Measurements from ENCODE around the gene TRMT5. TPM values are rescaled to one million over a fixed set of nuclear protein-coding genes. Genes with fewer than 3 reads are reported as not detected.

TRMT5 gene
- total and polyA plus RNA-seq, 2 of the 8 experiments (the other 6 are each of a cell fraction or from before 2014, with no cell fraction given): 4.3 to 24.2 TPM

DNA sequence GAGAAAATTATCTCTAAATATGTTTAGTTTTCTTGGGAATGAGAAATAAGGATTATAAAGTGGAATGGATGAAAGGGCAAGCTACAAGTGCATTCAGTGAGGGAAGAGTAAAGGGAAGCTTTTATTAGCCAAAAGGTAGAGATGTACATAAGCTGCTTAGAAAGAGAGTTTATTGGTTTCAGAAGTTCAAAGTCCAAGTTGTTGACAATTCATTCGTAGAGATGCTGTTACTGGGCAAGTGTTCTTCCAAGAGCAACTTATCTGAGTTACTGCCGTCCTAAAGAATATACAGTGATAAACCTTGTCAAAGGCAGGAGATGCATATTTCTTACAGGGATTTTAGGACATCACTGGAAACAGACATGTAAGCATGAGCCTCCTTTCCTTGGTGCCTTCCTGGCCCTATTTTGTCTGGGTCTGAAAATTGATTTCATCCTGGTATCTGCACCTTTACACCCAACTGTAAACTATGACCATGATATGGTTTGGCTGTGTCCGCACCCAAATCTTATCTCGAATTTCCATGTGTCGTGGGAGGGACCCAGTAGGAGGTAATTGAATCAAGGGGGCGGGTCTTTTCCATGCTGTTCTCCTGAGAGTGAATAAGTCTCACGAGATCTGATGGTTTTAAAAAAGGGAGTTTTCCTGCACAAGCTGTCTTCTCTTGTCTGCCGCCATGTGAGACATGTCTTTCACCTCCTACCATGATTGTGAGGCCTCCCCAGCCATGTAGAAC is 46.8 kb downstream of the TRMT5 start:
- H3K4me2 ChIP-seq (ENCODE audit: insufficient read depth in 1 of 2, low read depth in 2 of 2, low read length in 2 of 2): no peak overlapping the region
- POLR2A ChIA-PET (ENCODE audit: partially characterized antibody): interaction anchor here (1.2 kb wide), 1 partner anchor 9 kb away, joined by 3 read pairs; no protein-coding TSS in a partner anchor
- H3K4ac ChIP-seq (replicated peaks; ENCODE audit: insufficient read length, low read depth, low read length): no peak overlapping the region
- no peaks in the 10 kb centered on the region for H3K27me3 ChIP-seq (replicated peaks in 1 of 4; ENCODE audit: control insufficient read depth in 3 of 4, extremely low read depth in 1 of 4, insufficient read depth in 3 of 4, low read length in 3 of 4)
- no peak overlapping the region for H2BK15ac ChIP-seq (ENCODE audit: low read length)
- H4K8ac ChIP-seq (ENCODE audit: extremely low read depth, insufficient read depth, low read length): no peak overlapping the region
- H3K79me1 ChIP-seq (ENCODE audit: low read depth, low read length): no peaks in the 10 kb centered on the region
- H3K23ac ChIP-seq (ENCODE audit: insufficient read length): no peak overlapping the region
- no peak overlapping the region for H2BK5ac ChIP-seq (ENCODE audit: low read depth, low read length)
- H3K36me3 ChIP-seq (ENCODE audit: control insufficient read depth in 2 of 4, insufficient read depth in 4 of 4, low read length in 3 of 4): no peaks in the 10 kb centered on the region
- H3K27ac ChIP-seq (ENCODE audit: low read depth, low read length): no peak overlapping the region
- no peak overlapping the region for H2BK20ac ChIP-seq (ENCODE audit: low read length)
- no peak overlapping the region for H4K91ac ChIP-seq (replicated peaks; ENCODE audit: insufficient read length, low read length)
- CTCF ChIA-PET (ENCODE audit: partially characterized antibody): interaction anchor here (1.0 kb wide), 1 partner anchor 11 kb away, joined by 3 read pairs; no protein-coding TSS in a partner anchor
- H2BK12ac ChIP-seq (ENCODE audit: low read depth, low read length): no peak overlapping the region
- H3K79me2 ChIP-seq (ENCODE audit: control insufficient read depth in 1 of 2, insufficient read depth in 2 of 2, low read length in 2 of 2): no peaks in the 10 kb centered on the region
- WGBS, 2 experiments (ENCODE audit: extremely low coverage in 1 of 2, insufficient coverage in 1 of 2, insufficient read length in 1 of 2, insufficient replicate concordance in 2 of 2, low coverage in 1 of 2, low lambda C conversion rate in 2 of 2, missing lambda C conversion rate in 1 of 2): 89% methylated on average over 8 of the region's 8 CpGs; no CpG with 5 or more reads in 1 of the 2 experiments
- FAIRE-seq: no peak
- no peaks in the 10 kb centered on the region for H3K4me1 ChIP-seq (replicated peaks in 1 of 4; ENCODE audit: control insufficient read depth in 3 of 4, insufficient read depth in 4 of 4, low read length in 3 of 4)
- H2BK120ac ChIP-seq (replicated peaks; ENCODE audit: low read depth, low read length): no peak overlapping the region
- no peak overlapping the region for H3K14ac ChIP-seq (ENCODE audit: insufficient read length)
- no peaks in the 10 kb centered on the region for H3K9me3 ChIP-seq (ENCODE audit: insufficient read depth in 2 of 2, low read depth in 1 of 2, low read length in 1 of 2)
- H3K9ac ChIP-seq (replicated peaks in 1 of 4; ENCODE audit: extremely low read depth in 1 of 4, low read depth in 3 of 4, low read length in 3 of 4): no peak overlapping the region
- H2AFZ ChIP-seq (ENCODE audit: low read length): no peak overlapping the region
- H3K18ac ChIP-seq (ENCODE audit: extremely low read depth, low read length): no peak overlapping the region
- H4K5ac ChIP-seq (ENCODE audit: insufficient read length, low read depth, low read length): no peak overlapping the region
- no peaks in the 10 kb centered on the region for H3K23me2 ChIP-seq (ENCODE audit: low read depth, low read length)
- TF ChIP-seq, protein P1, sequence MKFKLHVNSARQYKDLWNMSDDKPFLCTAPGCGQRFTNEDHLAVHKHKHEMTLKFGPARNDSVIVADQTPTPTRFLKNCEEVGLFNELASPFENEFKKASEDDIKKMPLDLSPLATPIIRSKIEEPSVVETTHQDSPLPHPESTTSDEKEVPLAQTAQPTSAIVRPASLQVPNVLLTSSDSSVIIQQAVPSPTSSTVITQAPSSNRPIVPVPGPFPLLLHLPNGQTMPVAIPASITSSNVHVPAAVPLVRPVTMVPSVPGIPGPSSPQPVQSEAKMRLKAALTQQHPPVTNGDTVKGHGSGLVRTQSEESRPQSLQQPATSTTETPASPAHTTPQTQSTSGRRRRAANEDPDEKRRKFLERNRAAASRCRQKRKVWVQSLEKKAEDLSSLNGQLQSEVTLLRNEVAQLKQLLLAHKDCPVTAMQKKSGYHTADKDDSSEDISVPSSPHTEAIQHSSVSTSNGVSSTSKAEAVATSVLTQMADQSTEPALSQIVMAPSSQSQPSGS (IDR thresholded peaks at IDR 0.05; ENCODE audit: low read length): no peak
- TF ChIP-seq JUN (IDR thresholded peaks at IDR 0.05; ENCODE audit: low read depth, low read length): no peak
- no peak for TF ChIP-seq SP2 (IDR thresholded peaks at IDR 0.05; ENCODE audit: low read length)
- no peak for TF ChIP-seq CTCF (IDR thresholded peaks at IDR 0.05; ENCODE audit: control extremely low read depth in 1 of 3, insufficient read depth in 1 of 3, low read depth in 1 of 3, low read length in 3 of 3)
- TF ChIP-seq SAP30 (IDR thresholded peaks at IDR 0.05; ENCODE audit: insufficient read depth, insufficient replicate concordance, low read length): no peak
- no peak for TF ChIP-seq CBX8 (IDR thresholded peaks at IDR 0.05; ENCODE audit: borderline replicate concordance, low read depth, low read length)
- no peak for TF ChIP-seq ZNF274 (IDR thresholded peaks at IDR 0.05; ENCODE audit: borderline replicate concordance, extremely low read depth, low read length)
- TF ChIP-seq RXRA (IDR thresholded peaks at IDR 0.05; ENCODE audit: insufficient read depth, low read depth, low read length): no peak
- H3K4me3 ChIP-seq (ENCODE audit: extremely low read depth in 1 of 4, insufficient read depth in 2 of 4, low read depth in 3 of 4, low read length in 4 of 4): no peak overlapping the region
- no peaks in the 10 kb centered on the region for H4K20me1 ChIP-seq (replicated peaks in 1 of 2; ENCODE audit: control insufficient read depth in 1 of 2, insufficient read depth in 2 of 2, low read length in 2 of 2)
- H2AK5ac ChIP-seq (ENCODE audit: low read depth, low read length): no peak overlapping the region
- no peak overlapping the region for H3K56ac ChIP-seq (replicated peaks; ENCODE audit: insufficient read length, low read depth, low read length)
- no peak for DNase-seq (ENCODE audit: low read depth in 1 of 2, low spot score in 2 of 2)
